IPS-NIHi7 (cell line): Measurements from ENCODE around the gene PSENEN.
"Not testable (repeated sequence)": the region's sequence is repeated elsewhere in the genome, so short reads cannot be mapped to it uniquely, and the experiment has no call there.

Experiments used
- DNase-seq: peaks from one replicate; pipeline ENCODE4 v3.0.0; 2012; ENCODE audit warnings: mixed read lengths; ENCODE audit errors: extremely low spot score

Gene PSENEN

DNA sequence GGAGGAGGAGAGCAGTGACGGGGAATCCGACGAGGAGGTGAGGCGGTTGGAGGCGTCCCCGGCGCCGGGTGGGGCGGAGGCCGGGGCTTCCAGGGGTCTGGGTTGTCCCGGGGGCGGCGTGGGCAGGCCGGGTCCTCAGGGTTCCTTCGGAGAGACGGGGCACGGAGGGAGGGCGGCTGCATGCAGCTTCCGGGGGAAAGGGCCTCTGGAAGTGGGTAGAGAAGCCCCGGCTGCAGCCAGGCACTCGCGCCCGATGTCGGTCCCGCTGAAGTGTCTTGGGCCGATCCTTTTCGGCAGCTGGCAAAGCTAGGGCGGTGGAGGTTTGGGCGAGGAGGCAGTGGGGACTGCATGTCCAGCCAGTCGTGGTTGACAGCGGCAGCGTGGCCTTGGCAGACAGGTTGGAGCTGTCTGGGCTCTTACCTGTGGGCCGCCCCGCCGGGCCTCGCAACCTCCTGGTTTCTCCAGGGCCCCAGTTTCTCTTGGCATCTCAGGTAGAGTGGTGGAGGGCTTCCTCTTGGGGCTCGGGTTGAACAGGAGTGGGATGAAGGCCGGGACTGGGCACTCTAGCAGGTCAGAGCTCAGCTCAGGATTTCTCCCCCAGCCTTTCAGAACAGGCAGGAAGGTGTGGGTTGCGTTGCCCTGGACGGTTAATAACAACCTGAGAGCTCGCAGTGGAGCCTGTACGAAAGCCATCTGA, 27.0 kb upstream of the PSENEN start:
- peak; percentile 35 for DNase-seq

DNA sequence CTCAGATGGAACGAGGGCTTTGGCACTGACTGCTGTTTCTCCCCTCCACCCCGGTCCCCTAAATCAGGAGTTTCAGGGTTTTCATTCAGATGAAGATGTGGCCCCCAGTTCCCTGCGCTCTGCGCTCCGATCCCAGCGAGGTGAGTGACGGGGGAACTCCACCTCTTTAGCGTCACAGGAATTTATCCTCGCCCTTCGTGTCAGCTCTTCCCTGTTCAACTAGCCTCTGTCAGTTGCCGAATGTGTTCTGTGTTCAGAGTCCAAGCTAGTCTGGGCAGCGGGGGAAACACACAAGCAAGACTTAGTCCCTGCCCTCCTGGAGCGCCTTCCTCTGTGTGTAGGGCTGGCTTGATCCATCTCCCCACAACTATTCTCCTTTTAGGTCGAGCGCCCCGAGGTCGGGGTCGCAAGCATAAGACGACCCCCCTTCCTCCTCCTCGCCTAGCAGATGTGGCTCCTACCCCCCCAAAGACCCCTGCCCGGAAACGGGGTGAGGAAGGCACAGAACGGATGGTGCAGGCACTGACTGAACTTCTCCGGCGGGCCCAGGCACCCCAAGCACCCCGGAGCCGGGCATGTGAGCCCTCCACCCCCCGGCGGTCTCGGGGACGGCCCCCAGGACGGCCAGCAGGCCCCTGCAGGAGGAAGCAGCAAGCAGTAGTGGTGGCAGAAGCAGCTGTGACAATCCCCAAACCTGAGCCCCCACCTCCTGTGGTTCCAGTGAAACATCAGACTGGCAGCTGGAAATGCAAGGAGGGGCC, 25.9 kb upstream of the PSENEN start:
- DNase-seq, result no peak

DNA sequence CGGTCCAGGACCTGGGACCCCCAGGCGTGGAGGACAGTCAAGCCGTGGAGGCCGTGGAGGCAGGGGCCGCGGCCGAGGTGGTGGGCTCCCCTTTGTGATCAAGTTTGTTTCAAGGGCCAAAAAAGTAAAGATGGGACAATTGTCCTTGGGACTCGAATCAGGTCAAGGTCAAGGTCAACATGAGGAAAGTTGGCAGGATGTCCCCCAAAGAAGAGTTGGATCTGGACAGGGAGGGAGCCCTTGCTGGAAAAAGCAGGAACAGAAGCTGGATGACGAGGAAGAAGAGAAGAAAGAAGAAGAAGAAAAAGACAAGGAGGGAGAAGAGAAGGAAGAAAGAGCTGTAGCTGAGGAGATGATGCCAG, 25.3 kb upstream of the PSENEN start:
- DNase-seq, result no peak

DNA sequence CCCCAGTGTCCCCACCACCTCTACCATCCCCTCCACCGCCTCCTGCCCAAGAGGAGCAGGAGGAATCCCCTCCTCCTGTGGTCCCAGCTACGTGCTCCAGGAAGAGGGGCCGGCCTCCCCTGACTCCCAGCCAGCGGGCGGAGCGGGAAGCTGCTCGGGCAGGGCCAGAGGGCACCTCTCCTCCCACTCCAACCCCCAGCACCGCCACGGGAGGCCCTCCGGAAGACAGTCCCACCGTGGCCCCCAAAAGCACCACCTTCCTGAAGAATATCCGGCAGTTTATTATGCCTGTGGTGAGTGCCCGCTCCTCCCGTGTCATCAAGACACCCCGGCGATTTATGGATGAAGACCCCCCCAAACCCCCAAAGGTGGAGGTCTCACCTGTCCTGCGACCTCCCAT, 24.8 kb upstream of the PSENEN start:
- DNase-seq, result no peak

DNA sequence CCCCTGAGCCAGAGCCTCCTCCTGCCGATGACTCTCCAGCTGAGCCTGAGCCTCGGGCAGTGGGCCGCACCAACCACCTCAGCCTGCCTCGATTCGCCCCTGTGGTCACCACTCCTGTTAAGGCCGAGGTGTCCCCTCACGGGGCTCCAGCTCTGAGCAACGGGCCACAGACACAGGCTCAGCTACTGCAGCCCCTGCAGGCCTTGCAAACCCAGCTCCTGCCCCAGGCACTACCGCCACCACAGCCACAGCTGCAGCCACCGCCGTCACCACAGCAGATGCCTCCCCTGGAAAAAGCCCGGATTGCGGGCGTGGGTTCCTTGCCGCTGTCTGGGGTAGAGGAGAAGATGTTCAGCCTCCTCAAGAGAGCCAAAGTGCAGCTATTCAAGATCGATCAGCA, 24.1 kb upstream of the PSENEN start:
- no peak for DNase-seq

DNA sequence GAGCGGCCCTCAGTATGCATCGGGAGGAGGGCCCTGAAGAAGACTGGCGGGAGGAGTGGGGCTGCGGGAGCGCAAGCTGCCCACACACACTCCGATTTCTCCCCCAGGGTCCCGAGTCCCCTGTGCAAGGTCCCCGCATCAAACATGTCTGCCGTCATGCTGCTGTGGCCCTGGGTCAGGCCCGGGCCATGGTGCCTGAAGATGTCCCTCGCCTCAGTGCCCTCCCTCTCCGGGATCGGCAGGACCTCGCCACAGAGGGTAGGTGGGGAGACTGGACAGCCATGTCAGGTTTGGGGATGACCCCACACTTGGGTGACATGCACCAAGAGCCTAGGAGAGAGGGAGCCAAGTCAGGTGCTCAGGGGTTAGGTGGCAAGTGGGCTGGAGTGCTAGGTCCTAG, 23.0 kb upstream of the PSENEN start:
- no peak for DNase-seq

DNA sequence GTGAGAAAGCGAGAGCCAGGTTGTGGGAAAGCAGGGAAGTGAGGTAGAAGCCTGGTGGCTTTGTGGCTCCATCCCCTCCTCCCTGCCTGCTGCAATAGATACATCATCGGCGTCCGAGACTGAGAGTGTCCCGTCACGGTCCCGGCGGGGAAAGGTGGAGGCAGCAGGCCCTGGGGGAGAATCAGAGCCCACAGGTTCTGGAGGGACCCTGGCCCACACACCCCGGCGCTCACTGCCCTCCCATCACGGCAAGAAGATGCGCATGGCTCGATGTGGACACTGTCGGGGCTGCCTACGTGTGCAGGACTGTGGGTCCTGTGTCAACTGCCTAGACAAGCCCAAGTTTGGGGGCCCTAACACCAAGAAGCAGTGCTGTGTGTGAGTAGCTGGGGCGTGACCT, 22.6 kb upstream of the PSENEN start:
- no peak for DNase-seq

DNA sequence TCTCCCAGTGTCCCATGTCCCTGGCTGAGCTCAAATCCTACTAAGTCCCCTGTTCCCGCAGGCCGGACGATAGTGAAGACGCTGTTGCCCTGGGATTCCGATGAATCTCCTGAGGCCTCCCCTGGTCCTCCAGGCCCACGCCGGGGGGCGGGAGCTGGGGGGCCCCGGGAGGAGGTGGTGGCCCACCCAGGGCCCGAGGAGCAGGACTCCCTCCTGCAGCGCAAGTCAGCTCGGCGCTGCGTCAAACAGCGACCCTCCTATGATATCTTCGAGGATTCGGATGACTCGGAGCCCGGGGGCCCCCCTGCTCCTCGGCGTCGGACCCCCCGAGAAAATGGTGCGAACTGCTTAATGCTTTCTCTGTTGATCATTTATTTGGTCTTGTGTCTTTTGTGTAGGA, 21.8 kb upstream of the PSENEN start:
- no peak for DNase-seq

DNA sequence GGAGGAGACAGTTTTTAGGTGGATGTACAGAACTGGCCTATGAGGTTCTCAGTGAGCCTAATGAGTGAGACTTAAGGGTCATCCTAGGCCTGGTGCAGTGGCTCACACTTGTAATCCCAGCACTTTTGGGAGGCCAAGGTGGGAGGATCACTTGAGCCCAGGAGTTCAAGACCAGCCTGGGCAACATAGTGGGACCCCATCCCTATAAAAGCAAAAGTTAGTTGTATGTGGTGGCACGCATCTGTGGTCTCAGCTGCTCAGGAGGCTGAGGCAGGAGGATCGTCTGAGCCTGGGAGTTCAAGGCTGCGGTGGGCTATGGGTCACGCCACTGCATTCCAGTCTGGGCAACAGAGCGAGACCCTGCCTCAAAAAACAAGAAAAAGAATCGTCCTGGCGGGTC, 21.3 kb upstream of the PSENEN start:
- DNase-seq, result not testable (repeated sequence)

DNA sequence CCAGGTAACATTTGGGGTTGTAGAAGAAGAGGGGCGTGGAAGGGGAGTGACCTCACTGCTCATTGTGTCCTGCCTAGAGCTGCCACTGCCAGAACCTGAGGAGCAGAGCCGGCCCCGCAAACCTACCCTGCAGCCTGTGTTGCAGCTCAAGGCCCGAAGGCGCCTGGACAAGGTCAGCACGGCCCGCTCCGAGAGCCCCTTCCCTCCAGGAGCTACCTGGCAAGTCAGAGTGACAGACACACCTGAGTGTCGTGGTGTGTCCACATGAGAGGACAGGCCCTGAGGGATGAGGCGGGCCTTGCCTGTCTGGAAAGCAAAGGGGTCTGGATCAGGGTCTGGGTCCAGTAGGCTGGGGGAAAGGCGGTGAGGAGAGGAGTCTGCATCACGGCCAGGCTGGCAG, 20.9 kb upstream of the PSENEN start:
- no peak for DNase-seq

DNA sequence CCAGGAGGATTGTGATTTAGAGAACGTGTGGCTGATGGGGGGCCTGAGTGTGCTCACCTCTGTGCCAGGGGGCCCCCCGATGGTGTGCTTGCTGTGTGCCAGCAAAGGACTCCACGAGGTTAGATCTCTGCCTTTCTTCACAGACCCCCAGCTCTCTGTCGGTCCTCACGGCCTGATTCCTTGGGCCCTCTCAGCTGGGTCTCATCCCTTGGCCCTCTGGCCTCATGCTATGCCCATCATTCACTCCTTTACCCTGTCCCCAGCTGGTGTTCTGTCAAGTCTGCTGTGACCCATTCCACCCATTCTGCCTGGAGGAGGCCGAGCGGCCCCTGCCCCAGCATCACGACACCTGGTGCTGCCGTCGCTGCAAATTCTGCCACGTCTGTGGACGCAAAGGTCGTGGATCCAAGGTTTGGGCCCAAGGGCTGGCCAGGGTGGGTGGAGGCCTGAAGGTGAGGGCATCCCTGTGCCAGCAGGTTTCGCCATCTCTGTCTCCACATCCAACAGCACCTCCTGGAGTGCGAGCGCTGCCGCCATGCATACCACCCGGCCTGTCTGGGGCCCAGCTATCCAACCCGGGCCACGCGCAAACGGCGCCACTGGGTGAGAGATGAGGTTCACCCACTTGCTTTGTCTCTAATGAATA, 20.1 kb upstream of the PSENEN start:
- DNase-seq, result no peak

DNA sequence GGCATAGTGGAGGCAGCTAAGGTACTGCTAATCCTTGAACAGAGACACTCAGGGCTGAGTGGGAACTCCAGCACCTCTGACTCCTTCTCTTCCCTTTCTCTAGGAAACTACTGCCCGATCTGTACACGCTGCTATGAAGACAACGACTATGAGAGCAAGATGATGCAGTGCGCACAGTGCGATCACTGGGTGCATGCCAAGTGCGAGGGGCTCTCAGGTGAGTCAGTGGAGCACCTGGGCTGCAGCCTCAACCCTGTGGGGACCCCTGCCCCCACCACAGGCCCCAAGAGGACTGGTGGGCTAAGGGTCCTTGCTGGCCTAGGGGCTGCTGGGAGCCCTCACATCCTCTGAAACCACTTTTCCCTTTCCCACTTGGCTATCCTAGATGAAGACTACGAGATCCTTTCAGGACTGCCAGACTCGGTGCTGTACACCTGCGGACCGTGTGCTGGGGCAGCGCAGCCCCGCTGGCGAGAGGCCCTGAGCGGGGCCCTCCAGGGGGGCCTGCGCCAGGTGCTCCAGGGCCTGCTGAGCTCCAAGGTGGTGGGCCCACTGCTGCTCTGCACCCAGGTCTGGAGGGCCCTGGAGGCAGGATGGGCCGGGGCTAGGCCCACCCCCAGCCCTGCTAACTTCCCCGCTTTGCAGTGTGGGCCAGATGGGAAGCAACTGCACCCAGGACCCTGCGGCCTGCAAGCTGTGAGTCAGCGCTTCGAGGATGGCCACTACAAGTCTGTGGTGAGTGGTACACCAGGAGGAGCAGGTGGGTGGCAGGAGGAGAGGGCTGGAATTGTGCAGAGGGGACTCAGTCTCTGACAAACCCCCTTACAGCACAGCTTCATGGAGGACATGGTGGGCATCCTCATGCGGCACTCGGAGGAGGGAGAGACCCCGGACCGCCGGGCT, 18.1 kb upstream of the PSENEN start:
- DNase-seq, result no peak

DNA sequence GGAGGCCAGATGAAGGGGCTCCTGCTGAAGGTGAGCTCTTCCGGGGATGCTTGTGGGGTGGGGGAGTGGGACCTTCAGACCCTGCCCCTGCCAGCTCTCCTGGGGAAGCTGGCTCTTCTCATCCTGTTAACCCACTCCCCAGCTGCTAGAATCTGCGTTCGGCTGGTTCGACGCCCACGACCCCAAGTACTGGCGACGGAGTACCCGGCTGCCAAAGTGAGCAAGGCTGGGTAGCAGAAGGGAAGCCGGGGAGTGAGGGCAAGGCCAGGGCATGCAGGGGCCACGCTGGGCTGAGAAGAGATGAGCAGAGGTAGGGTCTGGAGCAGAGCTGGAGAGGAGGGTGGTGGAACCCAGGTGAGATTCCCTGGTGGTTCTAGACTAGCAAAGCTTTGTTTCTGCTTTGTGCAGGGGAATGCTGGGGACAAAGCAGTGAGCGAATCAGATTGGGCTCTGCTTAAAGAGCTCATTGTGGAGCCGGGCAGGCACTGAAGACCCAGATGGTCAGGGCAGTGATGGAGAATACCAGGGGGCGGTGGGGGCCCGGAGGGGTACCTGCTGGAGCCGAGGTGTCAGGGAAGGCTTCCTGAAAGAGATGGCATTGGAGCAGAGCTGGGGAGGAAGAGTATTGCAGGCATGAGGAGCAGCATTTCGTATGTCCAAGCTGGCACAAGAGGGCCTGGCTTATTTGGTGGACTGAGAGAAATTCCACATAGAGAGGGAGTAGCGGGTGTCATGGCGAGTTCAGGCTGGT, 17.3 kb upstream of the PSENEN start:
- DNase-seq, result no peak

DNA sequence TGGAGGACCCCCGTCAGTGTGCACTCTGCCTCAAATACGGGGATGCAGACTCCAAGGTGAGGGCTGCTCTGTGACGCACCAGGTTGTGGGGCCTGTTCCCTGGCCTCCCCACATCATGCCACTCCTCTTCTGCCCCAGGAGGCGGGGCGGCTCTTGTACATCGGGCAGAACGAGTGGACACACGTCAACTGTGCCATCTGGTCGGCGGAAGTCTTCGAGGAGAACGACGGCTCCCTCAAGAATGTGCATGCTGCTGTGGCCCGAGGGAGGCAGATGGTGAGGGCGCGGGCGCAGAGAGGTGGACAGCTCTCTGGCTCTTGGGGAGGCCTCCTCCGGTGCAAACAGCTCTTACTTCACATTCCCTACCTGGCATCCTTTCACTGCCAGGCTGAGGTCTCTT, 16.4 kb upstream of the PSENEN start:
- DNase-seq, result no peak

DNA sequence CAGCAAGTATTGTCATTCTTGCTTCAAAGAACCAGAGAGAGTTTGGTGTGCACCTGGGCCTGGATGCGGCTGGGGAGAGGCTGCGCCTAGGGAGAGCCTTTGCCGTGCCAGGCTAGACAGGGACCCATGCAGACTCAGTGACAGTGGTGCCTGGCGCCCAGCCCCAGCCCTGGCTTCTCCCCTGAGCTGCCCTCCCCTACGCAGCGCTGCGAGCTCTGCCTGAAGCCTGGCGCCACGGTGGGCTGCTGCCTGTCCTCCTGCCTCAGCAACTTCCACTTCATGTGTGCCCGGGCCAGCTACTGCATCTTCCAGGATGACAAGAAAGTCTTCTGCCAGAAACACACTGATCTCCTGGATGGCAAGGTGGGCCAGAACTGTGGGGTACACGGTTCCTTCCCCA, 15.7 kb upstream of the PSENEN start:
- no peak for DNase-seq

DNA sequence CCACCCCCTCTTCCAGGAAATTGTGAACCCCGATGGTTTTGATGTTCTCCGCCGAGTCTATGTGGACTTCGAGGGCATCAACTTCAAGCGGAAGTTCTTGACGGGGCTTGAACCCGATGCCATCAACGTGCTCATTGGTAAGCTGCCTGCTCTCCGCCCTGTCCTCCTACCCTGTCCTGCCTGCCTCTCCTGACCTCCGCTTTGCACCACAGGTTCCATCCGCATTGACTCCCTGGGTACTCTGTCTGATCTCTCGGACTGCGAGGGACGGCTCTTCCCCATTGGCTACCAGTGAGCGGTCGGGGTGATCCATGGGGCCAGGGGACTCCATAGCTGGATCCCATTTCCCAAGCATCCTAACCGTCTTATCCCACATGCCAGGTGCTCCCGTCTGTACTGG, 15.1 kb upstream of the PSENEN start:
- no peak for DNase-seq

DNA sequence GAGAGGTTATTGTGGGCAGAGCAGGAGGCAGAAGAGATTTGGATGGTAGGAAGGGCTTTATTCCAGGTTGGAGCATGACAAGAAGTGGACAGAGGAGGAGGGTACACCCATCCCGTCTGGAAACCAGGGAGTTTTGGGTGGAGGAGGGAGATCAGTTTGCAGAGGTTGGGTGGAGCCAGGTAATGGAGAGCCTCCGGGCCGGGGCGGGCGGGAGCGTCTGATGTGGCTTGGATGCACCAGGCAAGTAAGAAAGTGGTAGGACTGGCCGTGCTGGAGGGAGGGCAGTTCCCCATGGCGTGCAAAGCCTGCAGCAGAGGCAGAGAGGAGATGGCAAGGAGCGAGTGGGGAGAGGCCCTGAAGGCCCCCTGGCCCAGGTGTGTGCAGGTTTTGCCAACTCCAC, 14.1 kb upstream of the PSENEN start:
- no peak for DNase-seq

DNA sequence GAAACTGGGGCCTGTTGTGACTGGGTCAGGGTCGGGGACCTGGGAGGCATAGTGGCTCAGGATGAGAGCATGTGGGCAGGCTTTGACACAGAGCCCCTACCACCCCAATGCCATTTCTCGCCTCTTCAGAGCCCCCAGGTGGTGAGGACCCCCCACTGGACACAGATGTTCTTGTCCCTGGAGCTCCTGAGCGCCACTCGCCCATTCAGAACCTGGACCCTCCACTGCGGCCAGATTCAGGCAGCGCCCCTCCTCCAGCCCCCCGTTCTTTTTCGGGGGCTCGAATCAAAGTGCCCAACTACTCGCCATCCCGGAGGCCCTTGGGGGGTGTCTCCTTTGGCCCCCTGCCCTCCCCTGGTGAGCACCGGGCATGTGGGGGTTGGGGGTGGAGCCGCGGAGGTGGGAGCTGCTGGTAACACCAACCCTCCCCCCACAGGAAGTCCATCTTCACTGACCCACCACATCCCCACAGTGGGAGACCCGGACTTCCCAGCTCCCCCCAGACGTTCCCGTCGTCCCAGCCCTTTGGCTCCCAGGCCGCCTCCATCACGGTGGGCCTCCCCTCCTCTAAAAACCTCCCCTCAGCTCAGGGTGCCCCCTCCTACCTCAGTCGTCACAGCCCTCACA, 13.6 kb upstream of the PSENEN start:
- DNase-seq, result no peak

DNA sequence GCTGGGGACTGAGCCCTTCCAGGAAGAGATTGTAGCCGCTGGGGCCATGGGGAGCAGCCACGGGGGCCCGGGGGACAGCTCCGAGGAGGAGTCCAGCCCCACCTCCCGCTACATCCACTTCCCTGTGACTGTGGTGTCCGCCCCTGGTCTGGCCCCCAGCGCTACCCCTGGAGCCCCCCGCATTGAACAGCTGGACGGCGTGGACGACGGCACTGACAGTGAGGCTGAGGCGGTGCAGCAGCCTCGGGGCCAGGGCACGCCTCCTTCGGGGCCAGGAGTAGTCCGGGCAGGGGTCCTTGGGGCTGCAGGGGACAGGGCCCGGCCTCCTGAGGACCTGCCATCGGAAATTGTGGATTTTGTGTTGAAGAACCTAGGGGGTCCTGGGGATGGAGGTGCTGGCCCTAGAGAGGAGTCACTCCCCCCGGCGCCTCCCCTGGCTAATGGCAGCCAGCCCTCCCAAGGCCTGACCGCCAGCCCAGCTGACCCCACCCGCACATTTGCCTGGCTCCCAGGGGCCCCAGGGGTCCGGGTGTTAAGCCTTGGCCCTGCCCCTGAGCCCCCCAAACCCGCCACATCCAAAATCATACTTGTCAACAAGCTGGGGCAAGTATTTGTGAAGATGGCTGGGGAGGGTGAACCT, 12.8 kb upstream of the PSENEN start:
- no peak for DNase-seq
